G401 (cell line): Measurements from ENCODE around the gene NTN1. TPM values are rescaled to one million over a fixed set of nuclear protein-coding genes. Genes with fewer than 3 reads are reported as not detected.

Experiments used
- DNase-seq: peaks from one replicate; pipeline ENCODE4 v3.0.0-alpha.2; 2015; ENCODE audit warnings: low spot score
- in situ Hi-C: cut with HindIII; loops from 2 replicates; pipeline ENCODE4 v1.10.0; 2016; ENCODE audit warnings: low sequenced_read_pairs, mixed read lengths
- total RNA-seq: library from RNA; depleted of rRNA; stranded (reverse); fragments of >200 nt; shearing (Covaris generic); gene quantifications from 2 replicates; pipeline ENCODE4 v1.2.3, GENCODE V29; 2014

The NTN1 gene
- total RNA-seq, 1 experiment from 2014 or later: not detected

- DNase-seq: no peak
- in situ Hi-C loops: no loop called here
These were observed 198.5 kb downstream of the NTN1 start for GRCh38 chr17:9219631-9220397.

- DNase-seq: no peak
- in situ Hi-C loops: no loop called here
These were observed 199.3 kb downstream of the NTN1 start for GRCh38 chr17:9220398-9221146.

GRCh38 chr17:9221147-9221921, 200.0 kb downstream of the NTN1 start:
- in situ Hi-C loops: no loop called here
- no peak for DNase-seq

GRCh38 chr17:9221922-9222180, 200.5 kb downstream of the NTN1 start:
- in situ Hi-C loops: no loop called here
- DNase-seq: no peak

GRCh38 chr17:9223531-9223930, 202.2 kb downstream of the NTN1 start:
- in situ Hi-C loops: no loop called here
- DNase-seq: no peak

- no peak for DNase-seq
- in situ Hi-C loops: no loop called here
These were observed 203.2 kb downstream of the NTN1 start for GRCh38 chr17:9224485-9224884.

- in situ Hi-C loops: no loop called here
These were observed 204.2 kb downstream of the NTN1 start for GRCh38 chr17:9225305-9226101.

GRCh38 chr17:9226130-9226793, 205.0 kb downstream of the NTN1 start:
- in situ Hi-C loops: no loop called here
- DNase-seq: no peak

More at GRCh38 chr17:9225305-9226101, 204.2 kb downstream of the NTN1 start:
- no peak for DNase-seq

- in situ Hi-C loops: no loop called here
- DNase-seq: no peak
These were observed 205.5 kb downstream of the NTN1 start for GRCh38 chr17:9226794-9227135.

GRCh38 chr17:9227819-9228407, 206.6 kb downstream of the NTN1 start:
- in situ Hi-C loops: no loop called here
- DNase-seq: no peak

- no peak for DNase-seq
- in situ Hi-C loops: no loop called here
These were observed 207.3 kb downstream of the NTN1 start for GRCh38 chr17:9228408-9229159.

- in situ Hi-C loops: no loop called here
- DNase-seq: no peak
These were observed 208.0 kb downstream of the NTN1 start for GRCh38 chr17:9229160-9229825.

- no peak for DNase-seq
- in situ Hi-C loops: no loop called here
These were observed 208.5 kb downstream of the NTN1 start for GRCh38 chr17:9229826-9230201.

- in situ Hi-C loops: no loop called here
- no peak for DNase-seq
These were observed 209.0 kb downstream of the NTN1 start for GRCh38 chr17:9230346-9230745.

GRCh38 chr17:9230861-9231260, 209.6 kb downstream of the NTN1 start:
- in situ Hi-C loops: no loop called here
- no peak for DNase-seq

- in situ Hi-C loops: no loop called here
- DNase-seq: no peak
These were observed 210.3 kb downstream of the NTN1 start for GRCh38 chr17:9231449-9232154.

- DNase-seq: no peak
- in situ Hi-C loops: no loop called here
These were observed 210.8 kb downstream of the NTN1 start for GRCh38 chr17:9232155-9232475.
